NK-92 (cell line): ENCODE results near the gene BBS9.
"Not testable (repeated sequence)": the region's sequence is repeated elsewhere in the genome, so short reads cannot be mapped to it uniquely, and the experiment has no call there.

ENCODE experiments used
- DNase-seq: peaks from one replicate; lab custom pipeline; 2025; ENCODE audit not compliant: unreplicated experiment; lab: John Stamatoyannopoulos, UW

The BBS9 gene

DNA sequence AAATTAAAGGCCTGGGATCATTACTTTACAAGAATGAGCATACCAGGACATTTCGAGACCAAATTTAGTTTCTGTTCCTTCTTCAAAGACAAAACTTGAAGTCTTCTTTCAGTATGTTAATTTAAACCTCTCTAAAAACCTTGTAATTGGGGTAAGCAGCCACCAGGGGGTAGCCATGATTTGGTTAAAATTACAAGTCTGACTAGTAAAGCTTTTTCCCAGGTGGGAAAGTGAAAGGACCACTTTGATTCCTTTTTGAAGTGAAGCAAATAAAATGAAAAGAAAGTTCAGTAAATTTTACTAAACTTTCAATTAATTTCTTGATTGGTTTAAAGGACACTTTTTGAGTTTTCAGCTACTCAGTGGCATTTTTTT, 294.3 kb downstream of the BBS9 start:
- no peak for DNase-seq

DNA sequence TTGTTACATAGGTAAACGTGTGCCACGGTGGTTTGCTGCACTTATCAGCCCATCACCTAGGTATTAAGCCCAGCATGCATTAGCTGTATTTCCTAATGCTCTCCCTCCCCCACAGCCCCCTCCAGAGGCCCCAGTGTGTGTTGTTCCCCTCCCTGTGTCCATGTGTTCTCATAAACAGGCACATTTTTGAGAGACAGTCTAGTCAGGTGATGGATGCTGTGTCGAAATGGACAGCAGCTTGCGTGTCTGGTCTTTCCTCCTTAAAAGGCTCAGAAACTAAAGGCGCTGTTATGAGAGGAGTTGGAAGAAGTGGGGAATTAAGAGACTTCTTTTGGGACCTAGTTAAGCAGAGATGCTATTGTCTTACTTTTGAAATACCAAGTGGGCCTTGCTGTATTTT, 296.0 kb downstream of the BBS9 start:
- no peak for DNase-seq

GRCh38 chr7:33425929-33426678, 296.7 kb downstream of the BBS9 start:
- DNase-seq = no peak

GRCh38 chr7:33428415-33428814, 299.1 kb downstream of the BBS9 start:
- no peak for DNase-seq

DNA sequence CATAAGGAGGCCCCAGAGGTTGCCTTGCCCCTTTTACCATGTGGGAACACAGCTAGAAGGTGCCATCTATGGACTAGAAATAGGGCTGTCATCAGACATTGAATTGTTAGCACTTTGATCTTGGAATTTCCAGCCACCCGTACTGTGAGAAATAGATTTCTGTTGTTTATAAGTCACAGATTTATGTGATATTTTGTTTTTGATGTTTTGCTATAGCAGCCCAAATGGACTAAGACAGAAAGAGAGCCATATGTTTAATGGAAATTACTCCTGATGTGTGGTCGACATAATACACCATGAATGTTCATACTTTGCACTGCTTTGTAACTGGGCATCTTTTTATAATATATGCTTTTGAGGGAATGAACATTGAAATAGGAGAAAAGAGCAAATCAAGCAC, 302.2 kb downstream of the BBS9 start:
- DNase-seq = no peak

- DNase-seq = no peak
These were observed 303.5 kb downstream of the BBS9 start for GRCh38 chr7:33432821-33433220.

- no peak for DNase-seq
These were observed 304.0 kb downstream of the BBS9 start for GRCh38 chr7:33433357-33433756.

DNA sequence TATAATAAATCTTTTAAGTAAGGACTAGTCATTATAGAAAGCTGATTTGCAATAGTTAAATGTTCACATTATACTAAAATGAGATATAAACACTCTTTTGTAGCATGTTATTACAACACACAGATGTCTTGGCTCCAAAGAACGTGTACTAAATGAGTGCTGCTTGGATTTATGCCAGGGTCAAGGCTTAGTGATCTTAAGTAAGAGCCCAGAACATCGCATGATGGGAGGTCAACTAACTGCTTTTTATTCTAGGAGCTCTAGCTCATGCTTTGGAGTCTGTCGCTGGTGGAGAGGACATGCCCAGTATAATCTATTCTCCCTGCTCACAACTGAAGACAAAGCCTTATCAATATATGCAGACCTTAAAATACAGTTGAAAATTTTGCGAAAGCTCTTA, 315.1 kb downstream of the BBS9 start:
- no peak for DNase-seq

- no peak for DNase-seq
These were observed 317.2 kb downstream of the BBS9 start for GRCh38 chr7:33446551-33446950.

DNA sequence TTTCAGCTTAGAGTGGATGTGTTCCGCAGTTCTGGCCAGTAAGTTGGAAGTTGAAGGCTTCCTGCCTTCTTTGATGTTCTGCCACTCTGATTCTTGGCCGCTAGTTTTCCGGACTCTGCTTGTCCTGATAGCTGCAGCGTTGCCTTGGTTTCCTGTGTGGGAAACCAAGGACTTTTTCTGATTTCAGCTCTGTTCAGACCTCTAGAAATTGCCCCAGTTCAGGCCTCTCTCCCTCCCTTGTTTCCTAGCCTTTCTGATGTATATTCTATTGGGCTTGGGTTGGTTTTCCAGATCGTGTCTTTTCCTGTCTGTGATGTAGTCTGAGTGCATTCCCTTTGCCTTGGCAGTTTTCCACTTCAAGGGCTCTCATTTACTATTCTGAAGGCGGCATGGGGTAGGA, 318.7 kb downstream of the BBS9 start:
- DNase-seq = no peak

- DNase-seq = no peak
These were observed 320.5 kb downstream of the BBS9 start for GRCh38 chr7:33449847-33450246.

DNA sequence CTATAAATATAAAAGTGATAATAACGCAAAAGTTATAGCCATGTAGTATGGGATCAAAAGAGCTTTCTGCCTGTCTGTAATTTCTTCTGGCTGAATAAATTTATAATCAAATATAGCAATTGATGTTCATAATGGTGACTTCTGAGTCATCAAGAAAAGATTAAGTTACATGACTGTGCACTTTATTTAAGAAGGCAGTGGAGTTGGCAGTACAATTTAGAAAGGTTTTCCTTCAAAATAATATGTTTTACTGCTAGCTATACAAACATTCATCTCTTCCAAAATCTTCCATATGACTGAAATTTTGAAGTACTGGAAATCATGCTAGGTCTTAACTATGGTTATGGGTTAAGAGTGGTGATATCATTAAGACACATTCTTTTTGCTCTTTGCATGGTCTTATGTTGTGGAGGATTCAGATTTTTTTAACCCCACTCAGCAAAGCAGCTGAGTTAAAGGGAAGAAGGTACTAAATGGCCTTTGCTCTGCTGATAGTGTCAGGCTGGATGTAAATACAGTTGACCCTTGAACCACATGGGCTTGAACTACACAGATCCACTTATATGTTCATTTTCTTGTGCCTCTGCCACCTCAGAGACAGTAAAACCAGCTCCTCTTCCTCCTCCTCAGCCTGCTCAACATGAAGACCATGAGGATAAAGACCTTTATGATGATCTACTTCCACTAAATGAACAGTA, 323.6 kb downstream of the BBS9 start:
- no peak for DNase-seq

- DNase-seq = no peak
These were observed 327.7 kb downstream of the BBS9 start for GRCh38 chr7:33457039-33457438.

DNA sequence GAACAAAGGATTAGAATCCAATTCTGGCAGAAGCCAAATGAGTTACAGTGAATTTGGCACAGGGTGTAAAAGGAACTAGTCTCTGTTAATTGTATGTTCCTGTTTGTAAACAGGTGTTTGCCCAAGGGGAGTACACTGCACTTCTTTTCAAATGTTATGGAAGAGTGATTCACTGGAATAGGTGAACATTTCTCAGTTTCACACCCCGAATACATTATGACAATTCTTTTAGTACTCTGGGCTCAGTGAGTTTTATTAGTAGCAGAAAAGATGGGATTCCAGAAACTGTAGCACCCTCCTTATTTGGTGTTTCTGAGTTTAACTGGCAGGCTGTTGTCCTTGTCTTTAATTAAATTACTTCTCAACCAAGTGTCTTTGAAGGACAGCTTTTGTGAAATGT, 329.2 kb downstream of the BBS9 start:
- no peak for DNase-seq

GRCh38 chr7:33459340-33459751, 330.0 kb downstream of the BBS9 start:
- DNase-seq = no peak

DNA sequence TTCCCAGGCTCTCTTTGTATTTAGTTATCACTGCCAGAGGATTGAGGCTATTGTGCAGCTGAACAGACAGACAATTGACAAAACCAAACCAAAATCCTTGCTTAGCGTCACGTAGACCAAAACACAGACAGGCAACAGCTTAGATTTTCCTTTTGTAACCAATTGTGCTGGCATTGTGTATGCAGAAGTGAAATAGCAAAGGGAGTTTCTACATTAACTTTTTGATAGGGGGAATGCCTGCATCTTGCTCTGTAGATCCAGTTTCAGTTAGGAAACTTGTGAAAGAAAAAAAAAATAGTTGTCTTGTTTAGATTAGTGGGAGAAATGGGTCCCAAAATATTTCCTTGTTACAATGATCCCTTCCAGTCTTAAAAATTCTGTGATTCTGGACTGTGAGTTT, 333.8 kb downstream of the BBS9 start:
- no peak for DNase-seq

DNA sequence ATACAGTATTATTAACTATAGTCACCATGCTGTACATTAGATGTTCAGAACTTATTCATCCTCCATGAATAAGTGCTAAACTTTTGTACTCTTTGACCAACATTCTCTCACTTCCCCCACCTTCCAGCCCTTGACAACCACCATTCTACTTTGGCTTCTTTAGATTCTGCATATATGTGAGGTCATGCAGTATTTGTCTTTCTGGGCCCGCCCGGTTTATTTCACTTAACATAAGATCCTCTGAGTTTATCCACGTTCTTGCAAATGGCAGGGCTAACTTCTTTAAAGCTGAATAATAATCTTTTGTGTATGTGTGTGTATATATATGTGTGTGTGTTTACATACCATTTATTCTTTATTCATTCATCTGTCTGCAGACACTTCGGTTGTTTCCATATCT, 336.8 kb downstream of the BBS9 start:
- no peak for DNase-seq

DNA sequence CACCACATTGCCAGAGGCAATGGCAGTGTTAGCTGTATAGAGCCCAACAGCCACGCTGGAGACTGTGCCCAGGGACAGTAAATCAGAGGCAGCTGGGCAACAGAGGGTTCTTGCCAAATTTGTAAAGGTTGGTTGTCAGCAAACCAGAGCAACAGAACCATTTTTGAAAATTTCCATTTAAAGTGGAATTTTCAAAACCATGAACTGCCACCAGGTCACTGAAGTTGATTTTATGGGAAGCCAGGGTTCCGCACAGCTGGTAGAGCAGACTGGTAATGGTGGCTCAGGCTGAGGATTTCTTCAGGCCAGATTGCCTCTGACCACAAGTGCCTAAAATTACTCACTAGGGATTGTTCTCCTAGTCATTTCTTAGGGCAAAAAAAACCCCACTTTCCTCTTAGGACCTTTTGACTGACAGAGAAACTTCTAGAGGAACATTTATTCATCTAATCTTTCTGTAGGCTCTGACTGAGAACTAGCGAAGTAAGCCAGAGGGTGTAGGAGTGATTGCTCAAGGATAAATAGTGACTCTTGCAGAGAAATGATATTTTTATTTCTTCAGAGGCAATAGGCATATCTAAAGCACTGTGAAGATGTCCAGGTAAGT, 342.4 kb downstream of the BBS9 start:
- no peak for DNase-seq

- no peak for DNase-seq
These were observed 343.1 kb downstream of the BBS9 start for GRCh38 chr7:33472348-33473025.

DNA sequence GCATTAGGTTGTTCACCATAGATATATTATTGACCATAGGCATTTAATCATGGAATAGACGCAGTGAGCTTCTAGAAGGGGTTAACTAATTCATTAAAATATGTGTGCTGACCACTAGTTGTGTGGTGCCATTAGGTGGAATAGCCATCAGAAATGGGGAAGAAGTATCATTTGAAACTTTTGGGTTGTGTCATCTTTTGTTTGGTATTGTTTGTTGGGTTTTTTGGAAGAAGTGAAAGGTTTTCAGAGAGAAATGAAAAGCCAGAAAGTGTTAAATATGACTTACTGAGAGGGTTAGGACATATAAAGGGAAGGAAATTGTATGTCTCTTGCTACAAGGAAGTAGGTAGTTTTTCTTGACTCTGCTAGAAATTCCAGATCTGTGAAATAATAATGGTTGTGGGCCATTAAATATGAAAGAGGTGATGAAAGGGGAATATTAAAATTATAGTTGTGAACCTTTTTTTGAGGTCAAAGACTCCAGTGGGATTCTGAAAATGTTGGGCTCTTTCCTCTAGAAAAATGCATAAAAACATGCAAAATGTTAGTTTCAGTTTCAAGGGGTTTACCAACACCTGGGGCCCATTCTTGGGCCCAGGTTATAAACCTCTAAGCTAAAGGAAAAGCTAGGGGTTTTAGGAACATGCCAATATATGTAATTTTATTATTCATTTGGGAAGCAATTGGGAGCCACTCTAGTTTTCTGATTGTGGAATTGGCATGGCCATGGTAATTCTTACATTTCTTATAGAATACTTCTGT, 348.5 kb downstream of the BBS9 start:
- DNase-seq = no peak

DNA sequence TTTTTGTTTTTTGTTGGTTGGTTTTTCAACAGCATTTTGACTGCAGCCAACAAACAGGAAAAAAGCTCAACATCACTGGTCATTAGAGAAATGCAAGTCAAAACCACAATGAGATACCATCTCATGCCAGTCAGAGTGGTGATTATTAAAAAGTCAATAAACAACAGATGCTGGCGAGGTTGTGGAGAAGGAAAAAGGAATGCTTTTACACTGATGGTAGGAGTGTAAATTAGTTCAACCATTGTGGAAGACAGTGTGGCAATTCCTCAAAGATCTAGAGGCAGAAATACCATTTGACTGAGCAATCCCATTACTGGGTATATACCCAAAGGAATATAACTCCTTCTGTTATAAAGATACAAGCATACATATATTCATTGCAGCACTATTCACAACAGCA, 355.1 kb downstream of the BBS9 start:
- not testable (repeated sequence) for DNase-seq
